DMS114 treated with DMSO at 0.1 percent for 48 hours (cell line): ENCODE data around the gene POP4.
A peak's percentile ranks its signal among the peaks of the same experiment; 100 is the strongest.

ENCODE experiments used
- DNase-seq: peaks from one replicate; lab custom pipeline; 2025; ENCODE audit not compliant: unreplicated experiment; lab: John Stamatoyannopoulos, UW

POP4 gene

GRCh38 chr19:29576761-29577648 lies 29.1 kb upstream of the POP4 start:
- no peak for DNase-seq

- DNase-seq: no peak
Measured at GRCh38 chr19:29577649-29577963, 28.5 kb upstream of the POP4 start.

- no peak for DNase-seq
Measured at GRCh38 chr19:29578349-29578748, 27.7 kb upstream of the POP4 start.

- no peak for DNase-seq
Measured at GRCh38 chr19:29579308-29579910, 26.7 kb upstream of the POP4 start.

- DNase-seq: no peak
Measured at GRCh38 chr19:29581398-29581797, 24.7 kb upstream of the POP4 start.

GRCh38 chr19:29583196-29583999 lies 22.7 kb upstream of the POP4 start:
- DNase-seq: no peak

GRCh38 chr19:29586401-29586800 lies 19.7 kb upstream of the POP4 start:
- no peak for DNase-seq

GRCh38 chr19:29587059-29587458 lies 19.0 kb upstream of the POP4 start:
- no peak for DNase-seq

- DNase-seq: no peak
Measured at GRCh38 chr19:29587518-29587986, 18.5 kb upstream of the POP4 start.

DNA sequence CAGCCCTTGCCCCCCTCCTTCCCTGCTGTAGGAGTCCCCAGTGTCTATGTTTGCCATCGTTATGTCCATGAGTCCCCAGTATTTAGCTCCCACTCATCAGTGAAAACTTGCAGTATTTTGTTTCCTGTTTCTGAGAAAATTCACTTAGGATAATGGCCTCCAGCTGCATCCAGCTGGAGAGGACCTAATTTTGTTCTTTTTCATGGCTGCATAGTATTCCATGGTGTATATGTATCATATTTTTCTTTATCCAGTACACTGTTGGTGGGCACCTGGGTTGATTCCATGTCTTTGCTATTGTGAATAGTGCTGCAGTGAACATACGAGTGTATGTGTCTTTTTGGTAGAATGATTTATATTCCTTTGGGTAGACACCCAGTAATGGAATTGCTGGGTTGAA lies 18.0 kb upstream of the POP4 start:
- no peak for DNase-seq

- DNase-seq: no peak
Measured at GRCh38 chr19:29590278-29590677, 15.8 kb upstream of the POP4 start.

DNA sequence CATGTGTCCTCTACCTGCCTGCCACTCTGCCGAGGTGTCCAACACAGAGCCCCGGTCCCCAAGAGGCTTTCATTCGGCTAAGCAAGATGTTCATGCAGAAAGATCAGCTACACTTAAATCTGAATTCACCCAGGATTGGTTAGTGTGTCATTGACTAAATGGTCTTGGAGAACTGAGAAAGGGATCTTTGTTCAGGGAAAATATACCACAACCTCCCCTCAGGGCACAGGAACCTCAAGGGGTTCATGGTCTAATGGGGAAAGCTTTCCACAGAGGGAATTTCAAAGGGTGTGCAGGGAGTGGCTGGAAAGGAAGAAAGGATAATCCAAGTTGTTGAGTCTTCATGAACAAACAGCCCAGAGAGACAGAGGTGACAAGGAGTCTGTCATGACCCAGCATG lies 14.4 kb upstream of the POP4 start:
- no peak for DNase-seq

DNA sequence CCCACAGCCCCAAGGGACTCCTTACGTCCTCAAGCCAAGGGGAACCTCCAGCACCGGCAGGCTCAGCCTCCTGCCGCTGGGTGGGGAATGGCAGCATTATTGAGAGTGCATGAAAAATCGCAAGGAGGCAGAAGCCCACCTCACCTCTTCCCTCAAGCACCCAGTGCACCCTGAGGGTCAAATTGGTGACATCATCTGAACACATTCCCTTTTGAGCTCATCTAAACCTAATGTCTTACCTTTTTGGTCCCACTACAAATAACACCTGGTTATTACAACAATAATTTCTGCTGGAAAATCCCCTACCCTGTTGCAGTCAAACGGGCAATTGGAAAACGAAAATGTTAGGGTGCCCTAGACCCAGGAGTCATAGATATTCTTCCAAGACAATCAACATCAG lies 12.2 kb upstream of the POP4 start:
- no peak for DNase-seq

DNA sequence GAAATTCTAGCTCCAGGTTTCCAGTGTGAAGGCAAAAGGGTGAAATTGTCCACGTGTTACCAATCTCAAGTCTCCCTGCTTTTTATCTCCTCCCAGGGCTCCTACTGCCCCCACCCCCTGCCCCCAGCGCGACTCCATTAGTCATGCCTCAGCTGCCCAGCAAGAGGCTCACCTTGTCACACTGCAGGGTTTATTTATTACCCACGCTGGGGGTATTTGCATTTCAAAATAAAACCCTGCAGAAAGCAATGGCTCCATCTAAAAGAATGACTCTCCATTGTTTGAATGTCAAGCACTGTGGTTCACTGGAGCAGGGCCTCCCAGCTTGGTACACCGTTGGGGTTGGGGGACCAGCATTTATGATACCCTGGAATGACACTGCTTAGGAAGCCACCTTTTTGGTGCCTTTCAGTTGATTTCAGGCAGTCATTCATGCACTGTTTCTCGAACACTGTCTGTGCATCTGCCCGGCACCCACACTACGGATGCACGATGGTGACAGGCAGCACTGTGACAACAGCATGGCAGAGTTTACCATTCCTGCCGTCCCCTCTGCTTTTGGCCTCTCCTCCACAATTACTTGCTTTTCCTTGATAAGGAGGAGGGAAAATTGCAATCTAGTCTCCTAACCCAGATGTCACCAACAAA lies 9.9 kb upstream of the POP4 start:
- no peak for DNase-seq

GRCh38 chr19:29596885-29597525 lies 9.1 kb upstream of the POP4 start:
- DNase-seq: peak; percentile 61

GRCh38 chr19:29598036-29598435 lies 8.0 kb upstream of the POP4 start:
- no peak for DNase-seq

DNA sequence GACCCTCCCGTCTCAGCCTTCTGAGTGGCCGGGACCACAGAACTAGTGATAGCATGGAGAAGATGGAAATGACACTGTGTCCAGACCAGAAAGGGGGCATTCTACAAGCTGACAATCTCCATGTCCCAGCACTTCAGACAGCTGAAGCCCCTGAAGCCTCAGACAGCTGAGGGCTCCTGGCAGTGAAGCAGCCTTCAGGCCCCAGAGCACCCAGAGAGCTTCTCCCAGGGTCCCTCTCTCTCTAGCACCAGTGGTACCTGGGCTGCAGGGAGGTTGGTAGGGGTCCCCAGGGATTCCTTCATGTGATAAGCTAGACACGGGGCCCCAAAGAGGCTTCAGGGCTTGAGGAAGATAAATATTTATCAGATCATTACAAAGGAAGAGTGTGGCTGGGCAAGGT lies 7.6 kb upstream of the POP4 start:
- no peak for DNase-seq

- DNase-seq: no peak
Measured at GRCh38 chr19:29603308-29603707, 2.8 kb upstream of the POP4 start.

DNA sequence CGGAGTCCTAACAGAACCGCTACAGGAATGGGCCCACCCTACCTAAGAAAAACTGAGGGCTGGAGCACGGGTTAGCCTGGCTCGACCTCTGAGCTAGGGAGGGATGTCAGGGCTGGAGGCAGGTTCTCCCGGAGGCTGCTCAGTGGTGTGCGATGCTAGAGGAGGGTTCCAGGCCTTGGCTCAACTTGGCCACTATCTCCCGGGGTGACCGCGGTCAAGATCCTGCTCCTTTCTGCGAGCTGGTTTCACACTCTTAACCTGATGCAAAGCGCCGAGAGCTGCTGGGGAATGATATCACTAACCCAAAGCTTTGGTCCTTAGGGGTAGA lies 301 bp downstream of the POP4 start:
- no peak for DNase-seq

GRCh38 chr19:29609636-29610035 lies 3.6 kb downstream of the POP4 start:
- DNase-seq: no peak

DNA sequence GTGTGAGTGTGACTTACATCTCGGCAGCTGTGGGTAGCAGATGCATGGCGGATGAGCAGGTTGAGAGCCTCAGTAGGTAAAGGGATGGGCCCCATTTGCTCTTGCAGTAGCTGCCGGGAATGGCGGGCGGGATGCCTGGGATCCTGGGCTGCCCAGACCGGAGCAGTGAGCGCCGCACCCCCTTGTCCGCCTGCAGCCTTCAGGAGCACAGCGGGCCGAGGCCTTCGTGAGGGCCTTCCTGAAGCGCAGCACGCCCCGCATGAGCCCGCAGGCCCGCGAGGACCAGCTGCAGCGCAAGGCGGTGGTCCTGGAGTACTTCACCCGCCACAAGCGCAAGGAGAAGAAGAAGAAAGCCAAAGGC lies 4.1 kb downstream of the POP4 start:
- DNase-seq: no peak
